Measurements from ENCODE around the gene MED15.

DNA sequence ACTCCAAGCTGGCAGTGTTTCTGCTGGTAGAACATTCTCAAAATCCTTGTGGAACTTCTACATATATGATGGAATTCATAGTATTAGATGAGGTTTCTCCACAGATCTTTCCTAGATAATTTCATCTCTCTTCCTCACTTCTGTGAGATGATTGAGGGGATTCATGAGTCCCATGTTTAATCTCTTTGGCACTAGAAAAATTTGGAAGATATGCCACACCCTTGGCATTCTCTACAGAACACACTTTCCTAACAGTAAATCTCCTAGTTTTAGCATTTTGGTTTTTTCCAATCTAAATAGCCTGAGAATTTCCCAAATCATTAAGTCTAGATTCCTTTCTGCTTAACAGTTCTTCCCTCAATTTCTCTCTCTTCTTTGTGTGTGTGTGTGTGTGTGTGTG lies 35.3 kb downstream of the MED15 start:
- TF ChIP-seq EP300 (IDR thresholded peaks at IDR 0.05), result no peak
- TF ChIP-seq, protein P1, sequence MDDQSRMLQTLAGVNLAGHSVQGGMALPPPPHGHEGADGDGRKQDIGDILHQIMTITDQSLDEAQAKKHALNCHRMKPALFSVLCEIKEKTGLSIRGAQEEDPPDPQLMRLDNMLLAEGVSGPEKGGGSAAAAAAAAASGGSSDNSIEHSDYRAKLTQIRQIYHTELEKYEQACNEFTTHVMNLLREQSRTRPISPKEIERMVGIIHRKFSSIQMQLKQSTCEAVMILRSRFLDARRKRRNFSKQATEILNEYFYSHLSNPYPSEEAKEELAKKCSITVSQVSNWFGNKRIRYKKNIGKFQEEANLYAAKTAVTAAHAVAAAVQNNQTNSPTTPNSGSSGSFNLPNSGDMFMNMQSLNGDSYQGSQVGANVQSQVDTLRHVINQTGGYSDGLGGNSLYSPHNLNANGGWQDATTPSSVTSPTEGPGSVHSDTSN (IDR thresholded peaks at IDR 0.05), result no peak
- TF ChIP-seq, protein P2, sequence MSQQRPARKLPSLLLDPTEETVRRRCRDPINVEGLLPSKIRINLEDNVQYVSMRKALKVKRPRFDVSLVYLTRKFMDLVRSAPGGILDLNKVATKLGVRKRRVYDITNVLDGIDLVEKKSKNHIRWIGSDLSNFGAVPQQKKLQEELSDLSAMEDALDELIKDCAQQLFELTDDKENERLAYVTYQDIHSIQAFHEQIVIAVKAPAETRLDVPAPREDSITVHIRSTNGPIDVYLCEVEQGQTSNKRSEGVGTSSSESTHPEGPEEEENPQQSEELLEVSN (IDR thresholded peaks at IDR 0.05; ENCODE audit: borderline replicate concordance, low read depth), result no peak

Measured in A549 (cell line).